ENCODE data around the gene DMRTA1.

The DMRTA1 gene

DNA sequence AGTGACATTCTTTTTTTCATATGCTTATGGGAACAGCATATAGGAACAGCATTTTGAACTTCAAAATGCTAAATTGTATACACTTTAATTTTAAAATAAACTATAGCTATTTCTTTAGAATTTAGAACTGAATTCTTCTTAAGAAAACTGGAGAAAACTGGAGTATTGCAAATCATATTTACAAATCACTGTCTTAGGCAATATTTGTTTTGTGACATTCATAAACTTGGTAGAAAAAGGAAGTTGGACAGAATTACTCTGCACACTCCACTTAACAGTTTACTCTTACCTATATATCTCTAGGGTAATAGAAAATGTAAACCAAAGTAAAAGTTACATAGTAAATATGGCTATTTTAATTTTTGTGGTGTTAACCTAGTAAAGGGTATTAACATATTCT lies 3.1 kb downstream of the DMRTA1 start:
- Histone ChIP-seq H4K5ac (ENCODE audit: low read length) (no peak overlapping the region), H2BK120ac (ENCODE audit: low read depth, low read length) (no peak overlapping the region), H4K8ac (ENCODE audit: low read depth, low read length) (no peak overlapping the region), H3K4me3 (ENCODE audit: low read length) (no peak overlapping the region), H2AK5ac (ENCODE audit: low read length) (no peak overlapping the region), H3K27me3 (ENCODE audit: insufficient read depth, low read length, poor library complexity) (no peaks in the 10 kb centered on the region), H3K4me1 (ENCODE audit: control insufficient read depth, low read depth, low read length) (no peaks in the 10 kb centered on the region), H2BK15ac (replicated peaks; ENCODE audit: low read depth) (no peak overlapping the region), H2BK5ac (ENCODE audit: low read length) (no peak overlapping the region), H3K27ac (ENCODE audit: low read depth, low read length) (no peak overlapping the region), H3K79me1 (ENCODE audit: low read length) (no peaks in the 10 kb centered on the region), H3K23ac (ENCODE audit: low read length) (no peak overlapping the region), H3K4me2 (ENCODE audit: low read length) (no peak overlapping the region), H3K56ac (ENCODE audit: low read length) (no peak overlapping the region), H3K9ac (ENCODE audit: low read length) (no peak overlapping the region), H3K79me2 (ENCODE audit: control insufficient read depth, insufficient read depth, low read length) (no peaks in the 10 kb centered on the region), H3K4ac (ENCODE audit: low read depth, low read length) (no peak overlapping the region), H3K36me3 (ENCODE audit: control insufficient read depth, insufficient read depth, low read length) (no peaks in the 10 kb centered on the region), H3K18ac (ENCODE audit: low read length) (no peak overlapping the region)
- no peak for DNase-seq

DNA sequence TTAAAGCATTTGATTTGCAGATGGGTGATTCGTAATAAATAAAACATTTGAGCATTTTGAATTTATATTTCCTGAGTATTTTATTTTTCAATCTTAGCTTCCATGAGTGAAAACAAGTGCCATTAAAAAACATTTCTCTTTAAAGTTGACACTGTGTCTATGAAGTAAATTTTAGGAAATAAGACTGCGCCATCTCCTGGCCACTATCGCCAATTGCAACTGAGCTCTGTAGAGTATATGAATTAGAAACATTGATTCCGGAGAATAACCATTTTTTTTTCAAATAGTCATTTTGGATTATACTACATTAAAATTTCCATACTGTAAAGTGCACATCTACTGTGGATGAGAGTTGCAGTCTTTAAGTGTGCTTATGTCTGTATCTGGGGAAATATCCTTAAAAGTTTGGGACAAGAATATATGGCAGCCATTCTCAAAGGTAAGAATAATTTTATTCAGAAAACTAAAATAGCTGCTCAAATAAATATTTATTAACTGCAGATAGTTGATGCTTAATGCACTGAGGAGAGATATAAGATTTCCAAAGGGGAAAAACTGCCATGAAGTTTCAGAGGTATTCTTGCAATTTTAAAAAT lies 5.9 kb downstream of the DMRTA1 start:
- Histone ChIP-seq H3K56ac (ENCODE audit: low read length) (no peak overlapping the region), H4K5ac (ENCODE audit: low read length) (no peak overlapping the region), H3K23ac (ENCODE audit: low read length) (no peak overlapping the region), H3K79me1 (ENCODE audit: low read length) (no peaks in the 10 kb centered on the region), H2AK5ac (ENCODE audit: low read length) (no peak overlapping the region), H4K8ac (ENCODE audit: low read depth, low read length) (no peak overlapping the region), H3K79me2 (ENCODE audit: control insufficient read depth, insufficient read depth, low read length) (no peaks in the 10 kb centered on the region), H2BK120ac (ENCODE audit: low read depth, low read length) (no peak overlapping the region), H3K4me3 (ENCODE audit: low read length) (no peak overlapping the region), H3K27me3 (ENCODE audit: insufficient read depth, low read length, poor library complexity) (no peaks in the 10 kb centered on the region), H3K4ac (ENCODE audit: low read depth, low read length) (no peak overlapping the region), H2BK15ac (replicated peaks; ENCODE audit: low read depth) (no peak overlapping the region), H3K36me3 (ENCODE audit: control insufficient read depth, insufficient read depth, low read length) (no peaks in the 10 kb centered on the region), H2BK5ac (ENCODE audit: low read length) (no peak overlapping the region), H3K4me2 (ENCODE audit: low read length) (no peak overlapping the region), H3K27ac (ENCODE audit: low read depth, low read length) (no peak overlapping the region), H3K18ac (ENCODE audit: low read length) (no peak overlapping the region), H3K4me1 (ENCODE audit: control insufficient read depth, low read depth, low read length) (no peaks in the 10 kb centered on the region), H3K9ac (ENCODE audit: low read length) (no peak overlapping the region)
- WGBS (ENCODE audit: extremely low coverage, insufficient coverage, low lambda C conversion rate), result no CpG with 5 or more reads among the region's 4 CpGs
- peak; percentile 33 for DNase-seq

DNA sequence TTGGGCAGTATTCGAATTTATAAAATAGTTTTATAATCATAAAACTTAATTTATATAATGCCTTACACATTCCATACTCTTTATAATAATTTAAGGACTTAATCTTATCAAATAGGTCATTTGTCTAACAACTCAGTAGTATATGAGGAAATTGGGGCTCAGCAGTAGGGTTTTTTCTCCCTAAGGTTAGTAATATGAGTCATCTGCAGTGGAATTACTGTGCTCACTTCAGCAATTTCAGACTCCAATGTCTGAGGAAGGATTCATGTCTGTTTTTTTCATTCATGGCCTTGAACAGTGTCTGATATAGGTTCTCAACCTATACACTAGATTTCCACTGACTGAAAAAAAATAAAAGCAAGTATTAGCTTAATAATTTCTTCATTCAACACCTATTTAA lies 7.4 kb downstream of the DMRTA1 start:
- no peak overlapping the region for H2BK120ac ChIP-seq (ENCODE audit: low read depth, low read length)
- no peaks in the 10 kb centered on the region for H3K27me3 ChIP-seq (ENCODE audit: insufficient read depth, low read length, poor library complexity)
- H2BK5ac ChIP-seq (ENCODE audit: low read length), result no peak overlapping the region
- no peak overlapping the region for H3K18ac ChIP-seq (ENCODE audit: low read length)
- no peak overlapping the region for H3K4ac ChIP-seq (ENCODE audit: low read depth, low read length)
- no CpG with 5 or more reads among the region's 1 CpG for WGBS (ENCODE audit: extremely low coverage, insufficient coverage, low lambda C conversion rate)
- no peak overlapping the region for H2BK15ac ChIP-seq (replicated peaks; ENCODE audit: low read depth)
- no peaks in the 10 kb centered on the region for H3K79me1 ChIP-seq (ENCODE audit: low read length)
- H3K56ac ChIP-seq (ENCODE audit: low read length), result no peak overlapping the region
- no peak for DNase-seq
- no peak overlapping the region for H3K4me3 ChIP-seq (ENCODE audit: low read length)
- no peak overlapping the region for H2AK5ac ChIP-seq (ENCODE audit: low read length)
- no peak overlapping the region for H3K9ac ChIP-seq (ENCODE audit: low read length)
- H4K8ac ChIP-seq (ENCODE audit: low read depth, low read length), result no peak overlapping the region
- no peaks in the 10 kb centered on the region for H3K4me1 ChIP-seq (ENCODE audit: control insufficient read depth, low read depth, low read length)
- H3K23ac ChIP-seq (ENCODE audit: low read length), result no peak overlapping the region
- no peaks in the 10 kb centered on the region for H3K36me3 ChIP-seq (ENCODE audit: control insufficient read depth, insufficient read depth, low read length)
- no peak overlapping the region for H3K4me2 ChIP-seq (ENCODE audit: low read length)
- H4K5ac ChIP-seq (ENCODE audit: low read length), result no peak overlapping the region
- no peaks in the 10 kb centered on the region for H3K79me2 ChIP-seq (ENCODE audit: control insufficient read depth, insufficient read depth, low read length)
- no peak overlapping the region for H3K27ac ChIP-seq (ENCODE audit: low read depth, low read length)

DNA sequence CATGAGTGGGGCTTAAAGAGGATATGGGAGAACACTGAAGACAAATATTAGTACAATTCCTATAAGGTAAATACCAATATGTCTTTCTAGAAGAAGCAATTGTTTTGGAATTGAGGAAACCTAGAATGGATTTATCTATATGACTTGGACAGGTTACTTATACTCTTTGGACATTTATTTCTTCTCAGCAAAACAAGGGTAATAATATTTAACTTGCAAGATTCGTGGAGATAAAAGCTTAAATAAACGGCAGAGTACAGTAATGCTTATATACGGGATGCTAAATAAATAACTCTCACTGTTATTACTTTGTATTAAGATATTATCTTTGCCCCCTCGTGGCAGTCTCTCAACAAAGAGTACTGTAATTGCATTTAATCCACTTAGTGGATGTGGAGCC lies 8.6 kb downstream of the DMRTA1 start:
- no peak overlapping the region for H2BK120ac ChIP-seq (ENCODE audit: low read depth, low read length)
- no peaks in the 10 kb centered on the region for H3K79me2 ChIP-seq (ENCODE audit: control insufficient read depth, insufficient read depth, low read length)
- H3K4me2 ChIP-seq (ENCODE audit: low read length), result no peak overlapping the region
- no peak overlapping the region for H2BK15ac ChIP-seq (replicated peaks; ENCODE audit: low read depth)
- no CpG with 5 or more reads among the region's 4 CpGs for WGBS (ENCODE audit: extremely low coverage, insufficient coverage, low lambda C conversion rate)
- H3K36me3 ChIP-seq (ENCODE audit: control insufficient read depth, insufficient read depth, low read length), result no peaks in the 10 kb centered on the region
- H3K4ac ChIP-seq (ENCODE audit: low read depth, low read length), result no peak overlapping the region
- no peak overlapping the region for H3K56ac ChIP-seq (ENCODE audit: low read length)
- no peak for DNase-seq
- H3K23ac ChIP-seq (ENCODE audit: low read length), result no peak overlapping the region
- no peak overlapping the region for H3K27ac ChIP-seq (ENCODE audit: low read depth, low read length)
- no peak overlapping the region for H3K9ac ChIP-seq (ENCODE audit: low read length)
- no peak overlapping the region for H3K4me3 ChIP-seq (ENCODE audit: low read length)
- no peaks in the 10 kb centered on the region for H3K27me3 ChIP-seq (ENCODE audit: insufficient read depth, low read length, poor library complexity)
- no peak overlapping the region for H2AK5ac ChIP-seq (ENCODE audit: low read length)
- H2BK5ac ChIP-seq (ENCODE audit: low read length), result no peak overlapping the region
- no peaks in the 10 kb centered on the region for H3K4me1 ChIP-seq (ENCODE audit: control insufficient read depth, low read depth, low read length)
- no peak overlapping the region for H4K8ac ChIP-seq (ENCODE audit: low read depth, low read length)
- H3K79me1 ChIP-seq (ENCODE audit: low read length), result no peaks in the 10 kb centered on the region
- H3K18ac ChIP-seq (ENCODE audit: low read length), result no peak overlapping the region
- no peak overlapping the region for H4K5ac ChIP-seq (ENCODE audit: low read length)

DNA sequence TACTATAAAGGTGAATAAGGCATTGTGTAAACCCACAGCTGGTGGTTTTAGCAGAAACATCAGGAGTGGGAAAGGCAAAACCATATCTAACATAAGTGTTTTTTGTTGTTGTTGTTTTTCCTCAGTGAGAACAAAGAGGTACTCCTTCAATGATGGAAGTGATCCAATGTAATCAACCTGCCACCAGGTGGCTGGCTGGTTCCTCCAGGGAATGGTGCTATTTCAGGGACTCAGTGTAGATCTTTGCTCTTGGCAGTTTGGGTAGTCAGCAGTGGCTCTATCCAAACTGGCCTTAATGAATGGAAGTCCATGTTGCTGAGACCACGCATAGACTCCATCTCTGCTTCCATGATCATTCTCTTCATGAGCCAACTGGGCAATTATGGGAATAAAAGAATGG lies 10.8 kb downstream of the DMRTA1 start:
- Histone ChIP-seq H4K8ac (ENCODE audit: low read depth, low read length) (no peak overlapping the region), H3K36me3 (ENCODE audit: control insufficient read depth, insufficient read depth, low read length) (no peaks in the 10 kb centered on the region), H3K4me3 (ENCODE audit: low read length) (no peak overlapping the region), H3K4ac (ENCODE audit: low read depth, low read length) (no peak overlapping the region), H3K27me3 (ENCODE audit: insufficient read depth, low read length, poor library complexity) (no peaks in the 10 kb centered on the region), H3K79me1 (ENCODE audit: low read length) (no peaks in the 10 kb centered on the region), H3K23ac (ENCODE audit: low read length) (no peak overlapping the region), H2BK120ac (ENCODE audit: low read depth, low read length) (no peak overlapping the region), H2BK15ac (replicated peaks; ENCODE audit: low read depth) (no peak overlapping the region), H3K79me2 (ENCODE audit: control insufficient read depth, insufficient read depth, low read length) (no peaks in the 10 kb centered on the region), H2BK5ac (ENCODE audit: low read length) (no peak overlapping the region), H4K5ac (ENCODE audit: low read length) (no peak overlapping the region), H3K18ac (ENCODE audit: low read length) (no peak overlapping the region), H3K56ac (ENCODE audit: low read length) (no peak overlapping the region), H2AK5ac (ENCODE audit: low read length) (no peak overlapping the region), H3K27ac (ENCODE audit: low read depth, low read length) (no peak overlapping the region), H3K4me1 (ENCODE audit: control insufficient read depth, low read depth, low read length) (no peaks in the 10 kb centered on the region), H3K4me2 (ENCODE audit: low read length) (no peak overlapping the region), H3K9ac (ENCODE audit: low read length) (no peak overlapping the region)
- WGBS (ENCODE audit: extremely low coverage, insufficient coverage, low lambda C conversion rate), result no CpG with 5 or more reads among the region's 1 CpG
- peak; percentile 57 for DNase-seq

DNA sequence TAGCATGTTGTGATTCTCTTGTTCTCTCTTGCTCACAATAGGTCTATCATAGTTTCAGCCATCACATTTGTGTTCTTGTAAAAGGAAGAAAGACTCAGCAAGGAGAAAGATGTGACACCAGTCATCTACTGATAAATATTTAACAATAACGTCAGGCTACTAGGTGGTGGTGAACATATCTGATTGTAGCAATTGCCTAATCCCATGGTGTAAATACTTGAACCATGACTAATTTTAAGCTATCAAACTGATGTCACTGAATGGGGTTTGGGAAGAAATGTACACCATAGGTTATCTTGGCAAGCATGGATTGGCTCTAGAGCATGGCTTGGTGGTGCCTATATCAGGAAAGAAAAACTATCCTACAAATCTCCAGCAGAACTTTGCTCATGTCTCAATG lies 16.6 kb downstream of the DMRTA1 start:
- Histone ChIP-seq H3K4me1 (ENCODE audit: control insufficient read depth, low read depth, low read length) (no peaks in the 10 kb centered on the region), H3K56ac (ENCODE audit: low read length) (no peak overlapping the region), H3K79me1 (ENCODE audit: low read length) (no peaks in the 10 kb centered on the region), H3K9ac (ENCODE audit: low read length) (no peak overlapping the region), H4K5ac (ENCODE audit: low read length) (no peak overlapping the region), H3K18ac (ENCODE audit: low read length) (no peak overlapping the region), H4K8ac (ENCODE audit: low read depth, low read length) (no peak overlapping the region), H3K4ac (ENCODE audit: low read depth, low read length) (no peak overlapping the region), H3K27me3 (ENCODE audit: insufficient read depth, low read length, poor library complexity) (no peaks in the 10 kb centered on the region), H2AK5ac (ENCODE audit: low read length) (no peak overlapping the region), H2BK15ac (replicated peaks; ENCODE audit: low read depth) (no peak overlapping the region), H3K23ac (ENCODE audit: low read length) (no peak overlapping the region), H3K79me2 (ENCODE audit: control insufficient read depth, insufficient read depth, low read length) (no peaks in the 10 kb centered on the region), H3K4me3 (ENCODE audit: low read length) (no peak overlapping the region), H2BK120ac (ENCODE audit: low read depth, low read length) (no peak overlapping the region), H3K4me2 (ENCODE audit: low read length) (no peak overlapping the region), H3K27ac (ENCODE audit: low read depth, low read length) (no peak overlapping the region), H3K36me3 (ENCODE audit: control insufficient read depth, insufficient read depth, low read length) (no peaks in the 10 kb centered on the region), H2BK5ac (ENCODE audit: low read length) (no peak overlapping the region)
- WGBS (ENCODE audit: extremely low coverage, insufficient coverage, low lambda C conversion rate), result no CpG with 5 or more reads among the region's 1 CpG
- DNase-seq, result peak; percentile 29

Measured in mesendoderm (in vitro differentiated cells).